NCI-H128 (cell line): ENCODE measurements around the gene BSG.
"Not testable (repeated sequence)": the region's sequence is repeated elsewhere in the genome, so short reads cannot be mapped to it uniquely, and the experiment has no call there.

Source experiments
- DNase-seq: peaks from one replicate; lab custom pipeline; 2025; ENCODE audit not compliant: unreplicated experiment; lab: John Stamatoyannopoulos, UW

BSG gene

DNA sequence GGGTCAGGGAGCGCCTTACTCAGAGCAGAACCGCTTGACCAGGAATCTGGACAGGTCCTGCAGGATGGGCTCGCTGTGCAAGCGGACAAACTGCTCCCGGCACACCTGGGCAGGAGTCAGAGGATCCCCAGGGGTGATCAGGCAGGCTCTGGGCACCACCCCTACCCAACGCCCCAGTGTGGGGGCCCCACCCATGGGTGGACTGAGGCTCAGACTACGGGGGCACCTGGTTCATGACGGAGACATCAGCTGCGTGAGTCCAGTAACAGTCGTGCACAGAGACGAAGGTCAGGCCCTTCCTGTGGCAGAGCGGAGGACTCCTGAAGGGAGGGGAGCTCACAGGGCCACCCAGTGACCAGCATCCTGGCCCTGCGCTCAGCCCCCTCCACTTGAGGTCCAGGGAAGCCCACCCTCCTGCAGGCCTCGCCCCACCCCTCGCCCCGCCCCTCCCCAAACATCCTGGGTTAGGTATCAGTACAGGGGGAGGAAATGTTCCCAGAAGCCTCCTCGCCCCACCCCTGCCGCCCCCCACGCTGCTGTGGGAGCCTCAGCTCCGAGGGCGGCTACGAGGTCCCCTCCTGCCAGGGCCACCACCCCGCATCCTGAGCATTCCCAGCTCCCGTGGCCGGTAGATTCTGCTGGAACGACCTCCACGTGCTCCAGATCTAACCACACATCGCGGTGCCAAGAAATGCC is 45.3 kb downstream of the BSG start:
- no peak for DNase-seq

DNA sequence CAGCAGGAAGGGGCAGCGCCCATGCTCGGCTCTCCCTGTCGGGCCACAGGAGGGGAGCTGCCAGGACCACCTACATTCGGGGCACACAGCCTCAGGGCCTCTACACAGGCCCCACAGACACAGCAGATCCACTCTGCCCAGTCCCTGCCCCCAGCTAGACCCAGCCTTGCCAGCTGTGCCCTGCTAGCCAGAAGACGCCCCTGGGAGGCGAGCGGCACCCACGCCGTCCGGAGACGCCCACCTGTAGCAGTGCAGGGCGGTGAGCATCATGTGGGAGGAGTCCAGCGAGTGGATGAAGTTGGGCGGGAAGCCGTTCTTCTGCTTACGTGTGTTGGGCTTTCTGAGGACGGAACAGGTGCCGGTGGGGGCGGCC is 45.8 kb downstream of the BSG start:
- no peak for DNase-seq

DNA sequence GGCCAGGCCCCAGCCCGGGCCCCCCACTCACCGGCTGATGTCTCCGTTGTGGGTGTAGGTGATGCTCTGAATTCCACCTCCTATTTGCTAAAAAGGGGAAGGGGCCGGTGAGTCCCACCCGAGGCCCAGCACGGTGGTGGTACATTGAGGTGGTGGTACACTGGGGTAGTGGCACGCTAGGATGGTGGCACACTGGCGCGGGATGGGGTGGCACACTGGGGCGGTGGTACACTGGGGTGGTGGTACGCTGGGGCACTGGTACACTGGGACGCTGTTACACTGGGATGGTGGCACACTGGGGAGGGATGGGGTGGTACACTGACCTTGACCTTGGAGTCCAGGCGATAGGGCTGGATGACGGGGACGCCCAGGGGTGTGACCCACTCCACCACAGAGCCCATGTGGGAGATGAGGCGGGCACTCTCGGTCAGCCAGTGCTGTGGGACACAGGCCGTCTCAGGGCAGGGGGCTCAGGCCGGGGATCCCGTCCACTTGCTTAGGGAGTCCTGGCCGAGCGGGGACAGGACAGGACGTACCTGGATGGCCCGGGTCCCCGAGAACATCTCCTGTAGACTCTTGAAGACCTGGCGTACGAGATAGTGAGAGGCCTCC is 46.4 kb downstream of the BSG start:
- DNase-seq = no peak

DNA sequence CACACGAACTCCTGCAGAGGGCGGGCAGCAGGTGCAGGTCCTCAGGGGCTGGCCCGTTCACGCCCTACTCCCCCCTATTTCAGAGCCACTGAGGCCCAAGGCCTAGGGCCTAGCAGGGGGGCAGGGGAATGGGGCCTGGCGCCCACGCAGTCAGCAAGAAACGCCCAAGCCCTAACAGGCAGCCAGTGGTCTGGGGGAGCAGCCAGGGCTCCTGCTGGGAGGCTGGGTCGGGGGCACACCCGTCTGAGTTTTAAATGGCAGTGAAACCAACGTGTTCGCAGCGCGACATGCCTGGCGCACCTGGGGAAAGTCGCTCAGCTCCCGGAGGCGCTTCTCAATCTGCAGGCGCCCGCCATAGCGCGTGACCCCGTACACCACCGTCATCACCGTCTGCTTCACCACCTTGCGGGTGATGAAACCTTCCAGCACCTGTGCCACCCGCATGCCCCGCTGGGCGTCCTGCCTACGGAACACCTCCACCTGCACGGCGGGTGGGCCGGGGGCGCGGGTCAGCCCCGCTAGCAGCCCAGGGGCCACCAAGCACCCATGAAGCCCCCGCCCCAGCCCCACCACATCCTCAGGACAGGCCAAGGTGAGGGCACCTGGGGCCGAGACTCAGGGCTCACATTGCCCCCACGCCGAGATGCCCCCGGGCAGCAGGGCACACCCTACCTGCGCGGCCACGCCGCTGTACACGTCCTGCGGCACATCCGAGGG is 47.0 kb downstream of the BSG start:
- no peak for DNase-seq

DNA sequence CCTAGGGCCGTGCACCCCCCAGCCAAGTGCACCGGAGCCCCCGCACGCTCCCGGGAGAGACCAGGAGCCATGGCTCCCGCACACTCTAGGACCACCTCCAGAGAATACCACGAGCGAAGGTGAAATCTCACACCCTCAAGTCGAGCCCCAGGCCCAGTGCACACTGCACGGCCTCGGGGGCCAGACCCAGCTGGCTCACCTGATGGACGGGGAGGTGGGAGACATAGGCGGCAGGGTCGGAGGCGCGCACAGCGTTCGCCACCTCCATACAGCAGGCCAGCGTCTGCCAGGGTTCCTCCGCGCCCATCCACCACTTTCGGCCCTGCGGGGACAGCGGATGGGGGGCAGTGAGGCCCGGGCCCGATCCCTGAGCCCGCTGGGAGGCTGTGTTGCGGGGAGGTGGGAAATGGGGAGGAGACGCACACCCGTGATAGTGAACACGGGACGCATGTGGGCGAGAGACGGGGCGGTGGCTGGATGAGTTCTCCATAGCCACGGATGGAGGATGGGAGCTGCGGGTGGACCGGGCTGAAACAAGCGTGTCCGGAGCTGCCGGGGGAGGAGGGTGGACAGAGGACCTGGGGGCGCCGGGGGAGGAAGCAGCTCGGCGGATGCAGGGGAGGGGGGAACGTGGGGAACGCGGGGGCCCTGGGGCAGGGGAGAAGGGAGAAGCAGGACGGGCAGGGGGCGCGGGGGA is 47.9 kb downstream of the BSG start:
- DNase-seq = no peak

DNA sequence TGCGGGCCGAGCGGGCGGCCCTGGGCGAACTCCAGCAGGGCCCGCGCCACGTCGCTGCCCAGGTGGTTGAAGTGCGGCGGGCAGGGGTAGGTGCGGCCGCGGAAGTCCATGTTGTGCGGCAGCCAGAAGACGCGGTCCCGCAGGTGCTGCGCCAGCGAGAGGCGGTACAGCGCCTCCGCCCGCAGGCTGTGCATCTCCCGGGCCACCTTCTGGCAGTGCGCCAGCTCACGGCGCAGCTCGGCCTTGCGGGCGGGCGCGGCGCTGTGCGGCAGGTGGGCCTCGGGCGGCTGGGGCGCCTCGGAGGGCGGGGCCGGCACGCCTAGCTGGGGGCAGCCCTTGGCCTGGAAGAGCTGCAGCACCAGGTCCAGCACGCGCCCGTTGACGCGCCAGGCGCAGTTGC is 48.8 kb downstream of the BSG start:
- not testable (repeated sequence) for DNase-seq

DNA sequence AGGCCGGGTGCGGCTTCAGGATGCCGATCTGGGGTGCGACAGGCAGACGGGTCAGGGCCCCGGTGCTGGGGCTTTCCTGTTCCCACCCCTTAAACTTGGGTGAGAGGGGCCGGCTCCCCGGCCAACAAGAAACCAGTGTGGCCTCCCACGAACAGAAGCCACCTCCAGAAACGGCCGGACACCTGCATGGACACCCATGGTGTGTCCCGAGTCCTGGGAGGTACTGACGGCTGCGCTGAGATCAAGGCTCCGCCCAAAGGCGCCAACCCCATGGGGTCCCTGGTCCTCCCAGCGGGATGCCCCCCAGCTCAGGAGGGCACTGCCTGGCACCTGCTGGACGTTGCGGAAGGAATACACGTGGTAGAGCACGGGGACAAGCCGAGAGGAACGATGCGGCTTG is 49.4 kb downstream of the BSG start:
- no peak for DNase-seq

DNA sequence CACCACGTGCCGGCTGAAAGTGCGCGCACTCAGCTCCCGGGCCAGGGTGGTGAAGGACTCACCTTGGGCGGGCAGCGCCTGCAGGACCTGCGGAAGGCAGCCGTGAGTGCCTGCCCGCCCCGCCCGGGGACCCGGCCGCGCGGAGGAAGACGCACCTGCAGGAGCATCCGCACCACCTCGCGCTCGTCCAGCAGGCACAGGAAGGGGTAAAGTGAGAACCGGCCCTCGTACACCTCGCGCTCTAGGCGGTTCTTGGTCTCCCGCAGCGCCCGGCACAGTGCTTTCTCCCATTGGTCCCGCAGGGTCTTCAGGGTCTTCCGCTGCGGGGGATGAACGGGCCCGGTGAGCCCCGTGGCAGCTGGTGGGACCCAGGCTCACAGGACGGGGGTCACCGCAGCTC is 50.3 kb downstream of the BSG start:
- DNase-seq = no peak

DNA sequence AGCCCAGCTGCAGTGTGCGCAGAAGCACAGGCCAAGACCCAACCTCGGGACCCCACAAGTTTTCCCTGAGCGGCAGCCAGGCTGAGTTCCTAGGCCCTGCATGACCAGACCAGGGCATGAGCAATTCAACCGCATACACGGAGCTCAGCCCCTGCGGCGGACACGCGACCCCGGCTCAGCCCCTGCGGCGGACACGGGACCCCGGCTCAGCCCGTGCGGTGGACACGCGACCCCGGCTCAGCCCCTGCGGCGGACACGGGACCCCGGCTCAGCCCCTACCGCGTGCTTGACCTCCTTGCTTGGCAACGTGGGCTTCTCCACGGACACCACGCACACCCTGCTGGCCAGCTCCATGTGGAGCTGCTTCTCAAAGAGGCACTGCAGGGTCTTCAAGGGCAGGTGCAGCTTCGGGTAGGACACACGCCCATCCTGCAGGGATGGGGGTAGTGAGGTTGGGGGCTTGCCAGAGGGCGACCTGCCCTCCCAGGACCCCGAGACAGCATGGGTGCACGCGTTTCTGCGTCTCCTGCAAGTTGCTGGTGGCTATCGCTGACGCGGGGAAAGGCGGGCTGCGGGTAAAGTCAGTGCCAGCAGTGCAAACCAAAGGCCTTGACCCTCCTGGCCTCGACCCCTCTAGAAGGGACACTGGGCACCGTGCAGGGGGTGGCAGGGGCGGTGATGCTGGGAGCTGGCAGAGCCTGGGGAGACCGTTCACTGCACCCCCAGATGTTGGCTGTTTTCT is 51.0 kb downstream of the BSG start:
- DNase-seq = no peak

DNA sequence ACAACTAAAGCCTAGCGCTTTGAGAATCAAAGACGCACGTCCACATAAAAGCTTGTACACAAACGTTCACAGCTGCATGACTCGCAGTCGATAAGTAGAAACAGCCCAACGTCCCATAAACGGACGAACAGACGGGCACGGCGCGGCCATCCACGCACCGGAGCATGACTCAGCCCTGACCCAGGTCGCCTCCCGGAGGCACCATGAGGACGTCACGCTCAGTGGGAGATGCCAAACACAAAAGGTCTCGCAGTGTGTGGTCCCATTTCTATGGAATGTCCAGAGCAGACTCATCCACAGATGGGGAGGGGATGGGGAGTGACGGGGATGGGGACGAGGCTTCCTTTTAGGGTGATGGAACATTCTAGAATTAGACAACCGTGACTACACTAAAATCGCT is 51.6 kb downstream of the BSG start:
- DNase-seq = no peak

DNA sequence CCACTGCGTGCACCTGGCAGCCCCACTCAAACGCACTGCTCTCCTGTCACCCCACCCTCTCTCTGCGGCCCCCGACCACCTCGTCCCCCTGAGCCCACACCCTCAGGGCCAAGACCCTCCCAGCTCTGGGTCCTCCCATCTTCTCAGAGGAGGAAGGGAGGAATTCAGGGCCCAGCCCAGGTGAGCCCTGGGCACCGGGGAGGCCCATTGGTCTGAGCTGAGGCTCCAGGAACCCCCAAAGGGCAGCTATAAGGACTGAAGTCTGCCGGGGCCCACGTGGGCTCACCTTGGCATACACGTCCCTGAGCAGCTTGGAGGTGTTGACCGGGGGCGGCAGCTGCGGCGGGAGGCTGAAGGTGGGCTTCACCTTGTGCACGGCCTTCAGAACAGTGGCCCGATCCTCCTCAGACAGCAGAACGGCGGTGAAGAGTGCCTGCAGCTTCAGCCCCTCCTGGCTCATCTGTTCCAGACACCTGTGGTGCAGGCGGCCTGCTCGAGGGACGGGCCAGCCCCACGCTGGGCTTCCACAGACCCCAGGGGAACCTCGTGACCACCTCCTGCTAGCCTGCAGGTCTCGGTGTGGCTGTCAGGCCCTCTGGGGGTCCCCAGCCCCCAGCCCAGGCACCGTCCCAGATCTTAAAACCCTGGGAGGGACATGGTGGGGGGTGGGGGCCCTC is 52.2 kb downstream of the BSG start:
- no peak for DNase-seq

DNA sequence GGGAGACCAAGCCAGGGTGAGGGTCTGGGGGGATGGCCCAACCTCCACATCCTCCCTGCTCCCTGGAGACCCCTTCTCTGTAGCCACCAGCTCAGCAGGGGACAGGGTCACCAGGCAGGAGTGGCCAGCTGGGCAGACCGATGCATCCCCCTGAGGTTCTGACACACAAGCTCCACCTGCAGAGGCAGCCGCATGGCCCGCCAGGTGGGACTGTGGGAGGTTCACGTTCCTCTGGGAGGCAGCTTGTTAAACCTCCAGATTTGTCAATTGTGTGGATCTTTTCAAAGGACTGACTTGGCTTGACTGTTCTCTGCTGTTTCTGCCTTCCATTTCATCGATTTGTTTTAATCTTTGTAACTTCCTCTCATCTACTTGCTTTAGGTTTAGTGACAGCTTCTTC is 52.9 kb downstream of the BSG start:
- no peak for DNase-seq

DNA sequence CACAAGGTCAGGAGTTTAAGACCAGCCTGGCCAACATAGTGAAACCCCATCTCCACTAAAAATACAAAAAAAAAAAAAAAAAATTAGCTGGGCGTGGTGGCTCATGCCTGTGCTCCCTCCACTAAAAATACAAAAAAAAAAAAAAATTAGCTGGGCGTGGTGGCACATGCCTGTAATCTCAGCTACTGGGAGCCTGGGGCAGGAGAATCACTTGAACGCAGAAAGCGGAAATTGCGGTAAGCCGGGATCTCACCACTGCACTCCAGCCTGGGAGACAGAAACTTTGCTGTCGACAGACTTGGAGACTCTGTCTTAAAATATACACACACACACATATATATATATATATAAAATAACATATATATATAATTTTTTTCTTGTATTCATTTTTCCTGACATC is 54.2 kb downstream of the BSG start:
- not testable (repeated sequence) for DNase-seq

DNA sequence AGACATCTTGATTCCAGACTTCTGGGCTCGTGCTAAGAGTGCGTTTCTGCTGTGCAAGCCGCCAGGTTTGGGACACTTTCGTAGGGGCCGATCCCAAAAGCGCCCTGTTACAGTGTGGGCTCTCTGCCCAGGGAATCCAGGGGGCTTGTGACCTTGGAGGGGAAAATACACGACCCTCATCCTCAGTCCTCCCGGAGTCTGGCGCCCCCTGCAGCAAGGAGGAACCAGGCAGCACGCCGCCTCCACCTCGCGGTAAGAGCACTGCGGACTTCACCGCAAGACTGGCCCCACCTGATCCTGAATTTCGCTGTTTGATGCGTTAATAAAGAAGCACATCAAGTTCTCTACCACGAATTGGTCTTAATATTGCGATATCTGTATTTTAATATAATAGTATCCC is 55.8 kb downstream of the BSG start:
- DNase-seq = no peak

DNA sequence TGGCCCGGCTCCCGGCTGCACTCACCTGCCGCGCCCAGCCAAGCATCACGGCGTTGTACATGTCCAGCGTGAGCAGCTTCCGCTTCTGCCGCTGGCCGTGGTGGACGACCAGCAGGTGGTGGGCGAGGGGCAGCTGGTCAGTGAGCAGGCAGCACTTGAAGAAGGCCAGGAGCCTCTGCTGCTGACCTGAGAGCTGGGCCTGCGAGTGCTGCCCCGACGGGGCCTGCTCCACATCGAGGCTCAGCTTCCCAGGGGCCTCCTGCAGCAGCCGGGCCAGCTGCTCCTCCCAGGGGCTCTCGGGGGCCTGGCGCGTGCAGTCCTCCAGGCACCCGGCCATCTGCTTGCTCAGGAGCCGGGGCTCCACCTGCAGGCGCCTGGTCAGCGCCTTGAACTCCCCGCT is 57.1 kb downstream of the BSG start:
- not testable (repeated sequence) for DNase-seq

DNA sequence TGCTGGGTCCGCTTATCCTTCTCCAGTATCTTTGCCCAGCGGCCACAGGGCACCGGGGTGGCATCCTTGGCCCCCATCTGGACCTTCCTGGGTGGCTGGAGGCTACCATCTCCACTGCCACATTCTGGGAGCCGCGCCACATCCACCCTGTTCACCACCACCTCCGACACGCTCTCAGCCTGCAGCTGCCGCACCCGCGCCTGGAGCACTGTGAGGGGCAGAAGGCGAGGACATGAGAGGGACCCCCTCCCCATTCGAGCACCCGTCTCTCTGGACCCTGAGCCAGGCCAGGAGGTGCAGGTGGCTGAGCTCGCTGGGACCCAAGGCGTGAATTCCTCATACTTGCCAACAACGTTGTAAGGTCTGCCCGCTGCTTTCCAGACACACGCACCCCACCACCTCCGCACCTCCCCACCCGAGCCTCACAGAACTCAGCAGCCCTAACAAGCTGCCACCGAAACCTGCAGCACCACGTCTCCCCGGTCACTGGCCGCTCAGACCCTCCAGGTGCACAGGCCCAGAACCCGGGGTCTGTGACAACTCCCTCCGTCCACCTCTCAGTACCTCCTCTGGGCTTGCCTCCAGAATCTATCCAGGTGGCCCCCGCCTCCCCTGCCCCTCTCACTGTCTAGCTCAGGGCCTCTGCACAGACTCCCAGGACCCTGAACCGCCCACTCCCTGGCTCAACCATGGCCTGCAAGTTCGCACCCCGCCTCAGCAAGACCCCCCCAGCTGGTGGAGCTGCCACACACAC is 57.7 kb downstream of the BSG start:
- no peak for DNase-seq

DNA sequence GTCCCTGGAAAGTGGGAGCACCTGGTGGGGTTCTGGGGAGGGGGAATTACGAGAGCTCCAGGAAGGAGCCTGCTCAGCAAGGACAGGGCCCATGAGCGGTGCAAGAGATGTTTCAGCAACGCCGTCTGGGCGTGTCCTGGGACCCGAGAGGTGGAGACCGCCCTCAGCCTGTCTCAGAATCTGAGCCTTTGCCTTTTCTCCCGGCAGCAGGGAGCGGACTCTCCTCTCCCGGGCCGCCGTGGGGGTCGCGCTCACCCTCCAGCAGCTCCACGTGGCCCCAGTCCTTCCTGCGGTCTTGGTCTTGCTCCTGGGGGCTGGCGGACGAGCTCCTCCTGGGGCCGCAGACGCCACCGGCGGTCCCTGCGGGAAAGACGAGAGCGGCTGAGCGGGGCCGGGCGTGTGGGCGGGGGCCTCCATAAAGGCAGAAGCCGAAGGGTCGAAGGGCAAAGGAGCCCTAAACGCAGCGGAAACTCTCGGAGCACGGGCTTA is 60.2 kb downstream of the BSG start:
- no peak for DNase-seq
